Keratinocyte (primary cell): ENCODE measurements around the gene KDM2A. TPM values are rescaled to one million over a fixed set of nuclear protein-coding genes. Genes with fewer than 3 reads are reported as not detected.

ENCODE experiments used
- DNase-seq: peaks from one replicate; pipeline ENCODE4 v3.0.0-alpha.2; 2011; ENCODE audit warnings: low read depth, missing footprints, low spot score
- FAIRE-seq: peaks from 2 replicates; lab custom pipeline; 2011; peaks lifted over from hg19 to GRCh38; lab: Jason Lieb, UNC
- H2AFZ ChIP-seq: 2 replicates; pipeline ENCODE4 v1.6.0; 2012; ENCODE audit warnings: low read length, control low read depth, inconsistent platforms; ENCODE audit not compliant: control insufficient read depth
- H3K27ac ChIP-seq: 2 replicates; pipeline ENCODE4 v1.5.1; 2011; ENCODE audit warnings: low read length; ENCODE audit not compliant: control insufficient read depth, insufficient read depth
- H3K27me3 ChIP-seq: 3 replicates; pipeline ENCODE4 v1.6.0; 2011; ENCODE audit warnings: low read length; ENCODE audit not compliant: control insufficient read depth, insufficient read depth; ENCODE audit errors: extremely low read depth
- H3K36me3 ChIP-seq, 2 experiments: 2 replicates in 1 of 2; 3 replicates in 1 of 2; pipeline ENCODE4 v1.5.1; 2011; ENCODE audit warnings: low read length in 2 of 2, mild to moderate bottlenecking in 1 of 2; ENCODE audit not compliant: control insufficient read depth in 2 of 2, insufficient read depth in 2 of 2; ENCODE audit errors: extremely low read depth in 1 of 2
- H3K4me1 ChIP-seq: 3 replicates; pipeline ENCODE4 v1.5.1; 2011; ENCODE audit warnings: low read length; ENCODE audit not compliant: control insufficient read depth, insufficient read depth; ENCODE audit errors: extremely low read depth
- H3K4me2 ChIP-seq: 3 replicates; pipeline ENCODE4 v1.6.0; 2011; ENCODE audit warnings: low read depth, low read length; ENCODE audit not compliant: control insufficient read depth, insufficient read depth; ENCODE audit errors: extremely low read depth
- H3K4me3 ChIP-seq, 3 experiments: fragments of 200-600 bp in 1 of 3; sonication (generic) in 1 of 3; 2 replicates in 2 of 3; 3 replicates in 1 of 3; pipeline ENCODE4 v1.5.1; 2011 to 2016; ENCODE audit warnings: low read length in 3 of 3, mild to moderate bottlenecking in 3 of 3, control low read depth in 2 of 3, inconsistent platforms in 1 of 3, low read depth in 1 of 3, mixed read lengths in 1 of 3, mixed run types in 1 of 3, moderate library complexity in 1 of 3; ENCODE audit not compliant: control insufficient read depth in 2 of 3, insufficient read depth in 2 of 3; ENCODE audit errors: extremely low read depth in 1 of 3
- H3K79me2 ChIP-seq: 2 replicates; pipeline ENCODE4 v1.6.0; 2012; ENCODE audit warnings: low read length; ENCODE audit not compliant: control insufficient read depth, insufficient read depth
- H3K9ac ChIP-seq: 3 replicates; pipeline ENCODE4 v1.6.0; 2011; ENCODE audit warnings: low read length; ENCODE audit not compliant: control insufficient read depth, insufficient read depth; ENCODE audit errors: extremely low read depth
- H3K9me1 ChIP-seq: 3 replicates; pipeline ENCODE4 v1.6.0; 2011; ENCODE audit warnings: low read length; ENCODE audit not compliant: control insufficient read depth, insufficient read depth; ENCODE audit errors: extremely low read depth
- H3K9me3 ChIP-seq: 2 replicates; pipeline ENCODE4 v1.5.1; 2012; ENCODE audit warnings: low read depth, low read length; ENCODE audit not compliant: control insufficient read depth
- H4K20me1 ChIP-seq: 3 replicates; pipeline ENCODE4 v1.6.0; 2011; ENCODE audit warnings: low read length; ENCODE audit not compliant: control insufficient read depth, insufficient read depth; ENCODE audit errors: extremely low read depth
- CTCF ChIP-seq, 3 experiments: IDR thresholded peaks in 1 of 3; conservative IDR thresholded peaks in 1 of 3; optimal IDR thresholded peaks in 1 of 3; 2 replicates in 2 of 3; 3 replicates in 1 of 3; pipeline versions ENCODE3 to v1.5.1; 2011; ENCODE audit warnings: low read length in 3 of 3, mild to moderate bottlenecking in 3 of 3, moderate library complexity in 2 of 3, control low read depth in 1 of 3, inconsistent platforms in 1 of 3; ENCODE audit not compliant: insufficient read depth in 2 of 3; ENCODE audit errors: extremely low read depth in 1 of 3
- EZH2 ChIP-seq: IDR thresholded peaks from one replicate; pipeline ENCODE4 v1.6.1; 2012; ENCODE audit warnings: inconsistent platforms, mild to moderate bottlenecking, low read length, moderate library complexity
- dilution Hi-C: fragments of 300-500 bp; cut with MboI; formaldehyde crosslinking; loops from one replicate; pipeline ENCODE4 v1.7.0; 2020; ENCODE audit warnings: low sequenced_read_pairs; ENCODE audit not compliant: extremely low pct_ligation_motif_present
- polyA plus RNA-seq, 5 experiments: library from polyadenylated mRNA; depleted of rRNA in 3 of 5; stranded (reverse) in 3 of 5; stranded (forward) in 1 of 5; unstranded in 1 of 5; fragments of >200 nt; gene quantifications; 1 replicate in 1 of 5; 2 replicates in 3 of 5; 3 replicates in 1 of 5; pipeline versions ENCODE4 v1.2.1 to v1.2.3, GENCODE V29; 2011 to 2012; ENCODE audit warnings: missing spikeins in 2 of 5, low read depth in 1 of 5, low replicate concordance in 1 of 5

The KDM2A gene
- polyA plus RNA-seq, 1 donor (not counting 4 experiments of a cell fraction or from before 2014, with no cell fraction given), result 29.9 TPM

- peaks cover 4% of the 10 kb centered on the region for H3K4me1 ChIP-seq
- no peak overlapping the region for H3K9ac ChIP-seq
- H3K9me1 ChIP-seq, result no peaks in the 10 kb centered on the region
- H3K4me3 ChIP-seq, result no peak overlapping the region
- no peaks in the 10 kb centered on the region for H3K27me3 ChIP-seq
- H4K20me1 ChIP-seq, result no peaks in the 10 kb centered on the region
- H3K79me2 ChIP-seq, result peaks cover 74% of the 10 kb centered on the region
- no peak overlapping the region for H2AFZ ChIP-seq
- no peak for FAIRE-seq
- no peak for DNase-seq
- no peaks in the 10 kb centered on the region for H3K36me3 ChIP-seq
- H3K4me2 ChIP-seq, result no peak overlapping the region
- dilution Hi-C loops, result no loop called here
- H3K9me3 ChIP-seq, result no peaks in the 10 kb centered on the region
- TF ChIP-seq EZH2 (no peak), CTCF (optimal IDR thresholded peaks at IDR 0.05 in 1 of 3, IDR thresholded peaks at IDR 0.05 in 1 of 3, conservative IDR thresholded peaks at IDR 0.05 in 1 of 3; ENCODE audit: extremely low read depth in 1 of 3, insufficient read depth in 2 of 3, low read length in 3 of 3) (no peak)
- no peak overlapping the region for H3K27ac ChIP-seq
These were observed 41.0 kb downstream of the KDM2A start for GRCh38 chr11:67160045-67160444.

- no peak overlapping the region for H2AFZ ChIP-seq
- TF ChIP-seq CTCF (optimal IDR thresholded peaks at IDR 0.05 in 1 of 3, IDR thresholded peaks at IDR 0.05 in 1 of 3, conservative IDR thresholded peaks at IDR 0.05 in 1 of 3; ENCODE audit: extremely low read depth in 1 of 3, insufficient read depth in 2 of 3, low read length in 3 of 3) (no peak), EZH2 (no peak)
- peaks cover 79% of the 10 kb centered on the region for H3K79me2 ChIP-seq
- H3K27me3 ChIP-seq, result no peaks in the 10 kb centered on the region
- no peak for DNase-seq
- H4K20me1 ChIP-seq, result no peaks in the 10 kb centered on the region
- no peak overlapping the region for H3K4me2 ChIP-seq
- H3K27ac ChIP-seq, result no peak overlapping the region
- no peak overlapping the region for H3K4me3 ChIP-seq
- dilution Hi-C loops, result no loop called here
- no peaks in the 10 kb centered on the region for H3K9me1 ChIP-seq
- no peaks in the 10 kb centered on the region for H3K36me3 ChIP-seq
- no peak for FAIRE-seq
- H3K9ac ChIP-seq, result no peak overlapping the region
- peaks cover 4% of the 10 kb centered on the region for H3K4me1 ChIP-seq
- H3K9me3 ChIP-seq, result no peaks in the 10 kb centered on the region
These were observed 42.1 kb downstream of the KDM2A start for GRCh38 chr11:67160872-67161783.
